Activated CD8-positive, alpha-beta memory T cell treated with anti-CD3 and anti-CD28 coated beads, Interleukin-2, amount 10 ng/mL, durations not matched to agents 7 days and 5 days (primary cell): ENCODE measurements around the gene ZNF385B. TPM values are rescaled to one million over a fixed set of nuclear protein-coding genes. Genes with fewer than 3 reads are reported as not detected.

ENCODE experiments used
- ATAC-seq: fragments of 150-1000 bp; cut with Tn5 transposase; one replicate; pipeline ENCODE4 v1.10.0; 2021; ENCODE audit warnings: moderate library complexity
- CTCF ChIA-PET: fragments of 350-600 bp; sonication (Branson Sonifier 250); formaldehyde crosslinking; loops from one replicate; lab custom pipeline; 2021; ENCODE audit warnings: antibody characterized with exemption; lab: Charles Lee
- DNase-seq: peaks from one replicate; pipeline ENCODE4 v3.0.0-alpha.2; 2020
- H3K27ac Mint-ChIP-seq: one replicate; pipeline ENCODE4 v1.8.0; 2021; ENCODE audit warnings: mild to moderate bottlenecking, mixed read lengths
- H3K27me3 Mint-ChIP-seq: one replicate; pipeline ENCODE4 v1.8.0; 2021; ENCODE audit warnings: mixed read lengths
- H3K36me3 Mint-ChIP-seq: one replicate; pipeline ENCODE4 v1.8.0; 2021; ENCODE audit warnings: mild to moderate bottlenecking, mixed read lengths
- H3K4me1 Mint-ChIP-seq: one replicate; pipeline ENCODE4 v1.8.0; 2021; ENCODE audit warnings: mixed read lengths
- H3K4me3 Mint-ChIP-seq: one replicate; pipeline ENCODE4 v1.8.0; 2021; ENCODE audit warnings: mild to moderate bottlenecking, moderate library complexity, mixed read lengths
- H3K9me3 Mint-ChIP-seq: one replicate; pipeline ENCODE4 v1.8.0; 2022; ENCODE audit warnings: low read depth, mixed read lengths
- microRNA-seq: library from miRNA; unstranded; fragments of <30 nt; microRNA quantifications from one replicate; pipeline ENCODE4 v1.2.0, GENCODE V29; 2022
- total RNA-seq, 2 experiments: library from RNA; stranded (reverse); gene quantifications; one replicate each; pipeline ENCODE4 v1.2.3, GENCODE V29; 2021

Gene ZNF385B
- total RNA-seq, 2 experiments from 2014 or later, result not detected

DNA sequence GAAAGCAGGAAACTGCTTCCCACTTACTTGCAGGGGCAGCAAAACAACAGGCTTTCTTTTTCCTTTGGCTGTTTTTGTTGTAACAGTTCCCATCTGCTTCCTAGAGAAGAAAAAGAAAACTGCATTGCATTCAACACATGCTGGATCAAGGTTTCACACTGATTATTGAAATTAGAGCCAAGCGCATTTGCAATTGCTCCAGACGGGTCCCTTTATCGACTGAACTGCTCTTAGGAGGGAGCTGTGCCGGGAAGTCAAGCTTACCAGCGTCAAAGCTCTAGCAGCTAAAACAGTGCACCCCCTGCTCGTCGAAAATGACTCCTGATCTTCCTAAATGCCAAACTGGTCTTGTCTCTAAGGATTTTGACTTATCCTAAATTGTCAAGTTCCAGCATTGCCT lies 432.8 kb downstream of the ZNF385B start:
- DNase-seq (no peak), ATAC-seq (no peak)
- Mint-ChIP-seq H3K27ac (no peak overlapping the region), H3K4me3 (no peak overlapping the region), H3K27me3 (peaks cover 21% of the 10 kb centered on the region), H3K36me3 (no peaks in the 10 kb centered on the region), H3K9me3 (no peaks in the 10 kb centered on the region), H3K4me1 (no peaks in the 10 kb centered on the region)
- CTCF ChIA-PET, result no interaction called here

DNA sequence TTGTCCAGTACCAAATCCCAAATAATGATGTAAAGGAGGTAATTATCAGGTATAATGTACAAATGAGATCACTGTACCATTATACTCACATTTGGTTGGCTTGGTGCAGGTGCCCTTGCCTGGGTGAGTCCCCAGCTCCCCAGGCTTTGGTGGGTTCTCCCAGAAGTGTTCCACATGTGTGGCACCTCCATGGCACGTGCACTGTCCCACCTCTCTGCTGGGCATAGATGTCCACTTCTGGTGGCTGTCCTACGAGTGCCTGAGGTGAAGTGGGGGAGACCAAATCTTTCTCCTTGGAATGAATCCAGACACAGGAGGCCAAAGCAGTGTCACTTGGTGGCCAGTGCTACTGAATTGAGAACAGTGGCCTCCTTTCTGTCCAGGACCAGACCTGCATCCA lies 434.3 kb downstream of the ZNF385B start:
- Mint-ChIP-seq H3K27me3 (peaks cover 27% of the 10 kb centered on the region), H3K36me3 (no peaks in the 10 kb centered on the region), H3K27ac (no peak overlapping the region), H3K4me3 (no peak overlapping the region), H3K9me3 (no peaks in the 10 kb centered on the region), H3K4me1 (no peaks in the 10 kb centered on the region)
- CTCF ChIA-PET, result no interaction called here
- no peak for DNase-seq
- ATAC-seq, result no peak

DNA sequence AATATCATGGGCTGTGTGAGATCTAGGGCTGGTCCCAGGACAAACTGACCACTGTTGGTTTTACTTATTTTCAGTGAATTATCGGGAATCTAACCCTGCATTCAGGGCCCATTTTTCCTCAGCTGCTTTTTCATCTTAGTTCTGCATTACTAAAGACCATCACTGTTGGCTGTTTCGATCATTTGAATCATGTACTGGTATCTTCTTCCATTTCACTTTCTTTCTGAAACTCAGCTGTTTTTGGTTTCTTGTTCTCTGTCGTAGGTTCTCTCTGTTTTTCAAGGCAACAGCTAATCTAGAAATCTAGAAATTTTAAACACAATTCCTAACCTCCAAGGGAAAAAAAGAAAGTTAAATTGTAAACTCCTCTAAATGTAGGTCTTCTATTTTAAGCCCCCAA lies 436.8 kb downstream of the ZNF385B start:
- Mint-ChIP-seq H3K36me3 (no peaks in the 10 kb centered on the region), H3K27ac (no peak overlapping the region), H3K27me3 (peaks cover 23% of the 10 kb centered on the region), H3K9me3 (no peaks in the 10 kb centered on the region), H3K4me3 (no peak overlapping the region), H3K4me1 (no peaks in the 10 kb centered on the region)
- ATAC-seq (no peak), DNase-seq (no peak)
- CTCF ChIA-PET, result no interaction called here

DNA sequence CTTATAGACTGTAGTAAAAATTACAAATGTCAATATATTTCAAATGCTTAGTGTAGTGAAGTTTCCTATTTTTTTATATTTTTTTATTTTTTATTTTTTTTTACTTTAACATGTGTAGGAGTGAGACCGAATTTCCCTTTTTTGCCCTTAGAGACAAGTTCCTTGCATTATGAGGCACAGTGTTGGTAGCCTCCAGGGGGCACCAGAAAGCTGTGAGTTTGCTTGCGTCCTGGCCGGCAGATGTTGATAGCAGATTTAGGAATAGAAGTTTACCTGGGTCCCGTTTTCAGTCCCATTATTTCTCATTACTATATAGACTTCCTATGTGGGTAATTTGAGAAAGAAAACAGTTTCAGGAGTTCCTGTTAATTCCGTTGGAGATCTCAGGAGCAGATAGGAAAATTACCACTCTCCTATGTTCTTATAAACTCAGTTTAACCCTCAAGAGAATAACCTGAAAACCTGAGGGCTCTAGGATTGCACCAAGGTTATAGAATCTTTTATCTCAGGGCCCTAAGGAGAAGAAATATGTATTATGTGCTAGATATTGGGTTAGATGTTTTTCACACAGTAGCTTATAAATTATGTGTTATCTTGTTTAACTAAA lies 439.3 kb downstream of the ZNF385B start:
- Mint-ChIP-seq H3K27ac (no peak overlapping the region), H3K36me3 (no peaks in the 10 kb centered on the region), H3K9me3 (no peaks in the 10 kb centered on the region), H3K4me3 (no peak overlapping the region), H3K27me3 (peaks cover 10% of the 10 kb centered on the region), H3K4me1 (no peaks in the 10 kb centered on the region)
- CTCF ChIA-PET, result interaction anchor here (0.7 to 2.4 kb wide), 6 partner anchors 10 to 712 kb away, joined by 3 to 9 read pairs (median 6); no protein-coding TSS in a partner anchor
- ATAC-seq (no peak), DNase-seq (peak; percentile 52)

DNA sequence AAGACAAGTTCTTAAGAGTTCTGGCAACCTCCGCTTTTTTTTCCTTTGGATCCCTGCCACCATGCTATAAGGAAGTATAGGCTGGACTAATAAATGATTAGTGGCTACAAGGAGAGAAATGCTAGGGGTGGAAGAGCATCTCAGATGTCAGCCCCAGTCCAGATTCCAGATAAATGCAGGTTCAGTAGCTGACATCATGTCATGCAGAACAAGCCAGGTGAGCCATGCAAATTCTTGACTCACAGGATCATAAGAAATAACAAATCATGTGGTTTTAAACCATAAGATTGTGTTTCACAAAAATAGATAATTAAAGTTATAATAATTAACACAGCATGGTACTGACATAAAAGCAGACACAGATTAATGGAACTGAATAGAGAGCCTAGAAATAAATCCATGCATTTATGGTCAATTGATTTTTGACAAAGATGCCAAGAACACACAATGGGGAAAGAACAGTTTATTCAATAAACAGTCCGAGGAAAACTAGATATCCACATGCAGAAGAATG lies 443.9 kb downstream of the ZNF385B start:
- Mint-ChIP-seq H3K4me3 (no peak overlapping the region), H3K27ac (no peak overlapping the region), H3K27me3 (peaks cover 3% of the 10 kb centered on the region), H3K4me1 (no peaks in the 10 kb centered on the region), H3K36me3 (no peaks in the 10 kb centered on the region), H3K9me3 (no peaks in the 10 kb centered on the region)
- CTCF ChIA-PET, result no interaction called here
- DNase-seq (no peak), ATAC-seq (no peak)

DNA sequence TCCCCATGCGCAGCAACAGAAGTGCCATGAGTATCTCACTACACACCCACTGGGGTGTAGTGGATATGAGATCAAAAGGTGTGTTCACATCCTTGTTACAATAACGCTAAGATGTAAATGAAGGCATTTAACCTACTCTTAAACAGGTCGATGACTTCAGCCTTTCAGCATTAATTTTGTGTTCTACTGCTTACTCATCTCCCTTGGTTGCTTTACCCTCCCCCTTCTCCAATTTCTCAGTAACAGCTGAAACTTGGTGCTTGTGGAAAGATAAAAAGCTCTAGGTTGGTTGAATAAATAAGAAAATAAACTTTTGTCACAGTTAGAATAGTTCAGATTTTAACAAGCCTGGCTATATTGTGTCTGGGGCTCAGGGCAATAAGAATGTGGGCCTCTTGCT lies 449.3 kb downstream of the ZNF385B start:
- H3K4me3 Mint-ChIP-seq, result no peak overlapping the region
- H3K36me3 Mint-ChIP-seq, result no peaks in the 10 kb centered on the region
- H3K27ac Mint-ChIP-seq, result no peak overlapping the region
- ATAC-seq, result no peak
- H3K4me1 Mint-ChIP-seq, result no peaks in the 10 kb centered on the region
- CTCF ChIA-PET, result interaction anchor here (1.8 kb wide), 1 partner anchor 10 kb away, joined by 5 read pairs; no protein-coding TSS in a partner anchor
- H3K27me3 Mint-ChIP-seq, result peaks cover 3% of the 10 kb centered on the region
- no peaks in the 10 kb centered on the region for H3K9me3 Mint-ChIP-seq
- no peak for DNase-seq

DNA sequence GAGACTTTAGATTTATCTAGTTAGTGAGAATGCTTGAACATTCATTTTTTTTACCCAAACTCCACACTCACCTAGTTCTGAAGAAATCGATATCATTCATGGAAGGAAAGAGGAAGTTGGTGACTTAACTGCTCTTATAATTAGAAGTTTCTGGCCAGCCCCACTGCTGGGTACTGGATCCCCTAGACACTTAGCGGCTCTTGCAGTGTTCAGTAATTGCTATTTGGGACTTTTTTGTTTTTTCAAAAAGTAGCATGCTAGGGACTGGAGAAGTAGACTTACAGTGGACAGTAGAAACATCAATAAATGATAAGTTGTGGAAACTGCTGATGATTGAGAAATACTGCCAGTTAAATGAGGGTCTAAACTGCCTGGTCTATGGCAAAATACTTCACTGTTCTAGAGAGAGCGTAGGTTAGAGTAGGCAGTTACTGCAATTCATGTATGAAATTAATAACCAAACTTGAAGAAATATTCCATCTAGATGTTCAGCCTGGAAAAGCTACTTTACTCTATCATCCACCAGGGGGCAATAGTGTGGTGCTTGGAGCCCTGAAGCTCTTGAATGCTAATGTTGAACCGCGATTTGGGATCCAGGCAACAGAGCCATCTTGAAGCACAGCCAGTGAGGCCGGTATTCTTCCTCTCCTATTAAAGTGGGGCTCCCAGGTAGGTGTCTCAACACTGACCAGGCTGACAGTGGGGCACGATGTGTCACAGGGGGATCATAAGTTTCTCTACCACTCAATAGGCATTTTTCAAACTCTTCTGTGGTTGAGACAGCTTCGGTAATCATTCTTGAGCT lies 450.7 kb downstream of the ZNF385B start:
- ATAC-seq, result no peak
- H3K36me3 Mint-ChIP-seq, result no peaks in the 10 kb centered on the region
- H3K4me3 Mint-ChIP-seq, result no peak overlapping the region
- H3K4me1 Mint-ChIP-seq, result no peaks in the 10 kb centered on the region
- no peak overlapping the region for H3K27ac Mint-ChIP-seq
- CTCF ChIA-PET, result interaction anchor here (0.5 to 1.4 kb wide), 7 partner anchors 9 to 327 kb away, joined by 3 to 6 read pairs (median 4); no protein-coding TSS in a partner anchor
- peak; percentile 40 for DNase-seq
- H3K27me3 Mint-ChIP-seq, result peaks cover 3% of the 10 kb centered on the region
- no peaks in the 10 kb centered on the region for H3K9me3 Mint-ChIP-seq

DNA sequence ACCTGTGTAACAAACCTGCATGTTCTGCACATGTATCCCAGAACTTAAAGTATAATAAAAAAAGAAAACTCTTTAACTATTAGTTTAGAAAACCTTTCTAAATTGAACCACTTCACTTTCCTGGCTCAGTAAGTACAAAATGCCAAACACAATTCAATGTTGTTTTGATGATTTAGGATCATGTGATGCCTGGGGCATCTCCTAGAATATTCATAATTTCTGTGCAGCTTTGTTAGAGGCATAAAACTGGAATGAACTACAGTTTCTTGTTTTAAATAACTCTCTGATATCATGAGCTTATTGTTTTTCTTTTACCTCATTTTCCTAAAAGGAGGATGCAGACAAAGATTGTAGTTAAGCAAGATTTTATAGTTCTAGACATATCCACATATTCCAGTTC lies 457.8 kb downstream of the ZNF385B start:
- no peak for DNase-seq
- no peak for ATAC-seq

DNA sequence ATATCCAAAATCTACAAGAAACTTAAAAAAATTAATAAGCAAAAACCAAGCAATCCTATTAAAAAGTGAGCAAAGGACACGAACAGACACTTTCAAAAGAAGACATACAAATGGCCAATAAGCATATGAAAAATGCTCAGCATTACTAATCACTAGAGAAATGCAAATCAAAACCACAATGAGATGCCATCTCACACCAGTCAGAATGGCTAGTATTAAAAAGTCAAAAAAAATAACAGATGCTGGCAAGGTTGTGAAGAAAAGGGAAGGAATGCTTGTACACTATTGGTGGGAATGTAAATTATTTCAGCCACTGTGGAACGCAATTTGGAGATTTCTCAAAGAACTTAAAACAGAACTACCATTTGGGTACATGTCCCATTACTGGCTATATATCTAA lies 467.9 kb downstream of the ZNF385B start:
- CTCF ChIA-PET, result interaction anchor here (1.3 kb wide), 1 partner anchor 18 kb away, joined by 3 read pairs; no protein-coding TSS in a partner anchor

More for the DNA sequence above, 457.8 kb downstream of the ZNF385B start:
- H3K36me3 Mint-ChIP-seq, result no peaks in the 10 kb centered on the region
- no peak overlapping the region for H3K4me3 Mint-ChIP-seq
- CTCF ChIA-PET, result no interaction called here
- H3K9me3 Mint-ChIP-seq, result no peaks in the 10 kb centered on the region
- no peaks in the 10 kb centered on the region for H3K27me3 Mint-ChIP-seq
- H3K27ac Mint-ChIP-seq, result no peak overlapping the region
- no peaks in the 10 kb centered on the region for H3K4me1 Mint-ChIP-seq

More for the DNA sequence above, 467.9 kb downstream of the ZNF385B start:
- Mint-ChIP-seq H3K27me3 (no peaks in the 10 kb centered on the region), H3K36me3 (no peaks in the 10 kb centered on the region), H3K9me3 (no peaks in the 10 kb centered on the region), H3K4me3 (no peak overlapping the region), H3K4me1 (no peaks in the 10 kb centered on the region), H3K27ac (no peak overlapping the region)
- ATAC-seq, result no peak
- DNase-seq, result no peak

Small RNAs within 50 kb of the gene (microRNA-seq; reads per million reads assigned to microRNA genes)
- not detected for gene MIR1258

Other genes with a start within 250 kb of the ZNF385B start
- 10 to 100 TPM; 18.2 to 24.0 TPM for gene CWC22, start 145.7 kb upstream of the ZNF385B start, total RNA-seq